HCT116 (cell line): Measurements from ENCODE around the gene PIGN. TPM values are rescaled to one million over a fixed set of nuclear protein-coding genes. Genes with fewer than 3 reads are reported as not detected.

Experiments
- ATAC-seq: fragments of 200-7000 bp; cut with Tn5 transposase; 2 replicates; pipeline ENCODE4 v1.9.1; 2020; ENCODE audit warnings: mild to moderate bottlenecking, moderate library complexity
- BruUV-seq: library from RNA; stranded (reverse); fragments of 400-500 nt; replicated peaks from 2 replicates; lab custom pipeline; 2021; lab: Mats Ljungman, UMichigan
- CTCF ChIA-PET: fragments of 300-600 bp; sonication (Branson Sonifier 250); formaldehyde crosslinking; loops from one replicate; lab custom pipeline; 2021; ENCODE audit warnings: antibody characterized with exemption; lab: Charles Lee
- POLR2A ChIA-PET: fragments of 300-600, 350-600 bp; sonication (Branson Sonifier 250); formaldehyde crosslinking; loops from one replicate; lab custom pipeline; 2021; ENCODE audit warnings: antibody characterized with exemption; lab: Charles Lee
- RAD21 ChIA-PET, 2 experiments: fragments of 300-600 bp; sonication (Branson Sonifier 250); formaldehyde crosslinking; loops; one replicate each; lab custom pipeline; 2023; ENCODE audit warnings: low total read pairs in 2 of 2; ENCODE audit not compliant: uncharacterized antibody in 2 of 2, unreplicated experiment in 2 of 2, low non-redundant PET in 1 of 2; lab: Charles Lee
- DNase-seq: peaks from one replicate; pipeline ENCODE4 v3.0.0-alpha.2; 2010; ENCODE audit warnings: low read depth, low spot score
- H2AFZ ChIP-seq: fragments of 200-600 bp; shearing (Covaris generic), sonication (generic); 2 replicates; pipeline ENCODE4 v1.6.1; 2017; ENCODE audit warnings: low read depth, mixed run types, mixed read lengths, antibody characterized with exemption, low read length; ENCODE audit not compliant: poor library complexity, severe bottlenecking
- H3K27ac ChIP-seq: 2 replicates; pipeline ENCODE4 v1.5.1; 2012; ENCODE audit warnings: low read depth, low read length
- H3K27me3 ChIP-seq: fragments of 200-600 bp; sonication (generic); 2 replicates; pipeline ENCODE4 v1.6.1; 2016; ENCODE audit warnings: mixed run types, low read length, mixed read lengths; ENCODE audit not compliant: insufficient read depth
- H3K36me3 ChIP-seq, 2 experiments: fragments of 200-500 bp in 1 of 2; fragments of 200-600 bp in 1 of 2; sonication (Bioruptor generic) in 1 of 2; sonication (generic) in 1 of 2; 2 replicates each; pipeline versions ENCODE4 v1.5.1 to v1.6.1; 2014 to 2016; ENCODE audit warnings: low read length in 2 of 2, inconsistent platforms in 1 of 2, mixed read lengths in 1 of 2, mixed run types in 1 of 2; ENCODE audit not compliant: insufficient read depth in 2 of 2, control insufficient read depth in 1 of 2
- H3K4me1 ChIP-seq, 2 experiments: fragments of 200-600 bp in 1 of 2; sonication (generic) in 1 of 2; 2 replicates each; pipeline versions ENCODE4 v1.5.1 to v1.6.1; 2012 to 2017; ENCODE audit warnings: low read length in 2 of 2, inconsistent platforms in 1 of 2, mild to moderate bottlenecking in 1 of 2, mixed read lengths in 1 of 2, mixed run types in 1 of 2, moderate library complexity in 1 of 2; ENCODE audit not compliant: insufficient read depth in 2 of 2, control insufficient read depth in 1 of 2
- H3K4me2 ChIP-seq: fragments of 200-600 bp; sonication (generic); 2 replicates; pipeline ENCODE4 v1.6.1; 2017; ENCODE audit warnings: mixed run types, low read length, mixed read lengths
- H3K4me3 ChIP-seq, 2 experiments: fragments of 200-600 bp in 1 of 2; sonication (generic) in 1 of 2; replicated peaks in 1 of 2; 2 replicates each; pipeline ENCODE4 v1.5.1; 2011 to 2016; ENCODE audit warnings: low read length in 2 of 2, control low read depth in 1 of 2, low read depth in 1 of 2, mild to moderate bottlenecking in 1 of 2, mixed read lengths in 1 of 2, mixed run types in 1 of 2
- H3K79me2 ChIP-seq: fragments of 200-600 bp; sonication (generic); 2 replicates; pipeline ENCODE4 v1.6.1; 2017; ENCODE audit warnings: mild to moderate bottlenecking, mixed run types, low read length, moderate library complexity, mixed read lengths; ENCODE audit not compliant: insufficient read depth
- H3K9ac ChIP-seq: fragments of 200-600 bp; sonication (generic); 2 replicates; pipeline ENCODE4 v1.6.1; 2016; ENCODE audit warnings: low read length, mixed read lengths
- H3K9me2 ChIP-seq: fragments of 200-600 bp; sonication (generic), shearing (Covaris generic); 2 replicates; pipeline ENCODE4 v1.6.1; 2017; ENCODE audit warnings: mixed run types, mild to moderate bottlenecking, moderate library complexity; ENCODE audit not compliant: insufficient read depth
- H3K9me3 ChIP-seq, 2 experiments: fragments of 200-500 bp in 1 of 2; fragments of 200-600 bp in 1 of 2; sonication (Bioruptor generic) in 1 of 2; sonication (generic) in 1 of 2; 2 replicates each; pipeline ENCODE4 v1.6.1; 2014 to 2017; ENCODE audit warnings: low read length in 2 of 2, mixed read lengths in 2 of 2, inconsistent platforms in 1 of 2, low read depth in 1 of 2, mild to moderate bottlenecking in 1 of 2, mixed run types in 1 of 2, moderate library complexity in 1 of 2; ENCODE audit not compliant: control insufficient read depth in 1 of 2, insufficient read depth in 1 of 2
- H4K20me1 ChIP-seq: fragments of 200-600 bp; sonication (generic), shearing (Covaris generic); 2 replicates; pipeline ENCODE4 v1.6.1; 2017; ENCODE audit warnings: mixed run types, mild to moderate bottlenecking, moderate library complexity; ENCODE audit not compliant: insufficient read depth
- CBX3 ChIP-seq: IDR thresholded peaks from 2 replicates; pipeline ENCODE4 v1.6.1; 2012; ENCODE audit warnings: low read depth
- CTCF ChIP-seq, 3 experiments: fragments of 200-600 bp in 1 of 3; sonication (generic) in 1 of 3; IDR thresholded peaks in 2 of 3; conservative IDR thresholded peaks in 1 of 3; 2 replicates each; pipeline ENCODE4 v1.5.1; 2012 to 2017; ENCODE audit warnings: low read depth in 2 of 3, low read length in 2 of 3, antibody characterized with exemption in 1 of 3, borderline replicate concordance in 1 of 3, control low read depth in 1 of 3, mild to moderate bottlenecking in 1 of 3, mixed read lengths in 1 of 3, mixed run types in 1 of 3, moderate library complexity in 1 of 3; ENCODE audit not compliant: insufficient read depth in 1 of 3
- EGR1 ChIP-seq: IDR thresholded peaks from 2 replicates; pipeline ENCODE4 v1.6.1; 2012; ENCODE audit warnings: low read depth
- ELF1 ChIP-seq: IDR thresholded peaks from 2 replicates; pipeline ENCODE4 v1.6.1; 2012; ENCODE audit warnings: low read depth, borderline replicate concordance
- EZH2 ChIP-seq: fragments of 200-600 bp; sonication (generic); IDR thresholded peaks from 2 replicates; pipeline ENCODE4 v1.6.1; 2017; ENCODE audit warnings: antibody characterized with exemption, mixed run types
- JUND ChIP-seq: IDR thresholded peaks from 2 replicates; pipeline ENCODE4 v1.6.1; 2012
- REST ChIP-seq: IDR thresholded peaks from 2 replicates; pipeline ENCODE4 v1.6.1; 2012; ENCODE audit warnings: low read depth
- SIN3A ChIP-seq: IDR thresholded peaks from 2 replicates; pipeline ENCODE4 v1.6.1; 2012; ENCODE audit warnings: low read depth
- SP1 ChIP-seq: IDR thresholded peaks from 2 replicates; pipeline ENCODE4 v1.6.1; 2012; ENCODE audit warnings: low read depth
- SRF ChIP-seq: IDR thresholded peaks from 2 replicates; pipeline ENCODE4 v1.6.1; 2012; ENCODE audit warnings: low read depth
- YY1 ChIP-seq: IDR thresholded peaks from 2 replicates; pipeline ENCODE4 v1.6.1; 2011; ENCODE audit warnings: low read length, low read depth, moderate library complexity, mild to moderate bottlenecking; ENCODE audit not compliant: insufficient replicate concordance; ENCODE audit errors: extremely low read depth
- intact Hi-C: fragments of 100-400 bp; cut with micrococcal nuclease; formaldehyde crosslinking; loops from 2 replicates; pipeline ENCODE4 v1.10.0; 2022
- total RNA-seq: library from RNA; stranded (reverse); gene quantifications from one replicate; pipeline ENCODE4 v1.2.1, GENCODE V29; 2021; ENCODE audit not compliant: unreplicated experiment
- TF ChIP-seq, protein P1 (sequence below): IDR thresholded peaks from 2 replicates; pipeline ENCODE4 v1.6.1; 2012
- TF ChIP-seq, protein P2 (sequence below): IDR thresholded peaks from 2 replicates; pipeline ENCODE4 v1.6.1; 2012

Gene PIGN
- total RNA-seq, 1 experiment from 2014 or later, result 12.2 TPM

- TF ChIP-seq SP1, result no peak
- TF ChIP-seq CBX3, result no peak
- TF ChIP-seq YY1, result no peak
- no peak for TF ChIP-seq JUND
- no peak for TF ChIP-seq SIN3A
- TF ChIP-seq EZH2, result no peak
- no peak for TF ChIP-seq CTCF (IDR thresholded peaks at IDR 0.05 in 2 of 3, conservative IDR thresholded peaks at IDR 0.05 in 1 of 3; ENCODE audit: borderline replicate concordance in 1 of 3, insufficient read depth in 1 of 3, low read depth in 2 of 3, low read length in 2 of 3)
- TF ChIP-seq, protein P1, sequence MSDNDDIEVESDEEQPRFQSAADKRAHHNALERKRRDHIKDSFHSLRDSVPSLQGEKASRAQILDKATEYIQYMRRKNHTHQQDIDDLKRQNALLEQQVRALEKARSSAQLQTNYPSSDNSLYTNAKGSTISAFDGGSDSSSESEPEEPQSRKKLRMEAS, result no peak
- no peak for TF ChIP-seq SRF
- TF ChIP-seq EGR1, result no peak
- ChIA-PET CTCF (no interaction called here), RAD21 (no interaction called here), POLR2A (no interaction called here)
- Histone ChIP-seq H3K4me2 (no peak overlapping the region), H3K36me3 (no peaks in the 10 kb centered on the region), H2AFZ (no peak overlapping the region), H3K4me3 (no peak overlapping the region), H3K79me2 (no peaks in the 10 kb centered on the region), H3K9ac (no peak overlapping the region), H3K27ac (no peak overlapping the region), H3K9me3 (no peaks in the 10 kb centered on the region), H3K9me2 (no peaks in the 10 kb centered on the region), H3K27me3 (no peaks in the 10 kb centered on the region), H3K4me1 (no peaks in the 10 kb centered on the region), H4K20me1 (no peaks in the 10 kb centered on the region)
- ATAC-seq (no peak), DNase-seq (no peak)
- BruUV-seq, result no TSS peak
- intact Hi-C loops, result no loop called here
These were observed 116.6 kb downstream of the PIGN start for GRCh38 chr18:62070302-62070701.

DNA sequence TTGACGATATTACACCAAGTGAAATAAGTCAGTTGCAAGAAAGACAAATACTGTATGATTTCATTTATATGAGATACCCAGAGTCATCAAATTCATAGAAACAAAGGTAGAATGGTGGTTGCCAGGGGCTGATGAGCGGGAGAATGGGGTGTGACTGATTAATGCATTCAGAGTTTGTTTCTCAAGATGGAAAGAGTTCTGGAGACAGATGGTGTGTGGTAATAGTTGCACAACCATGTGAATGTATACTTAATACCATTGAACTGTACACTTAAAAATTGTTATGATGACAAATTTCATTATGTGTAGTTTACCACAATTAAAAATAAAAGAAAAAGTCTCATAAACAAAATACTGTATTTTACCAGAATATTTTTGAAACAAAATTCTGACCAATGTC is 117.3 kb downstream of the PIGN start:
- Histone ChIP-seq H3K36me3 (no peaks in the 10 kb centered on the region), H3K9ac (no peak overlapping the region), H2AFZ (no peak overlapping the region), H3K9me2 (no peaks in the 10 kb centered on the region), H3K4me1 (no peaks in the 10 kb centered on the region), H3K27ac (no peak overlapping the region), H4K20me1 (no peaks in the 10 kb centered on the region), H3K79me2 (no peaks in the 10 kb centered on the region), H3K27me3 (no peaks in the 10 kb centered on the region), H3K4me3 (no peak overlapping the region), H3K4me2 (no peak overlapping the region), H3K9me3 (no peaks in the 10 kb centered on the region)
- BruUV-seq, result no TSS peak
- intact Hi-C loops, result no loop called here
- ChIA-PET POLR2A (no interaction called here), CTCF (no interaction called here), RAD21 (no interaction called here)
- no peak for TF ChIP-seq REST
- TF ChIP-seq, protein P2, sequence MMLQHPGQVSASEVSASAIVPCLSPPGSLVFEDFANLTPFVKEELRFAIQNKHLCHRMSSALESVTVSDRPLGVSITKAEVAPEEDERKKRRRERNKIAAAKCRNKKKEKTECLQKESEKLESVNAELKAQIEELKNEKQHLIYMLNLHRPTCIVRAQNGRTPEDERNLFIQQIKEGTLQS, result no peak
- TF ChIP-seq ELF1, result no peak
- TF ChIP-seq YY1, result no peak
- no peak for DNase-seq
- no peak for ATAC-seq
